Breast epithelium (tissue), 4 donors: Measurements from ENCODE around the gene CRHBP. TPM values are rescaled to one million over a fixed set of nuclear protein-coding genes. Genes with fewer than 3 reads are reported as not detected.

Source experiments
- DNase-seq, 2 donors: peaks; one replicate each; pipeline ENCODE4 v3.0.0-alpha.2; 2019; ENCODE audit warnings: low spot score in 2 of 2
- H3K27ac ChIP-seq, 2 donors: fragments of 200-600 bp; sonication (generic) in 1 of 2; one replicate each; pipeline ENCODE4 v1.5.1; 2016 to 2019; ENCODE audit warnings: mild to moderate bottlenecking in 1 of 2
- H3K27me3 ChIP-seq, 2 donors: fragments of 200-600 bp; sonication (generic) in 1 of 2; one replicate each; pipeline versions ENCODE4 v1.5.1 to v1.6.0; 2017 to 2019; ENCODE audit warnings: control low read depth in 1 of 2, mild to moderate bottlenecking in 1 of 2
- H3K36me3 ChIP-seq: fragments of 200-600 bp; one replicate; pipeline ENCODE4 v1.5.1; 2019
- H3K4me1 ChIP-seq, 2 donors: fragments of 200-600 bp; sonication (generic); one replicate each; pipeline ENCODE4 v1.5.1; 2016 to 2019; ENCODE audit warnings: control low read depth in 1 of 2
- H3K4me3 ChIP-seq, 3 donors: fragments of 200-600 bp; sonication (generic); 1 replicate in 2 of 3; 2 replicates in 1 of 3; pipeline ENCODE4 v1.5.1; 2016 to 2019; ENCODE audit warnings: mild to moderate bottlenecking in 3 of 3, moderate library complexity in 2 of 3
- H3K9me3 ChIP-seq, 2 donors: fragments of 200-600 bp; sonication (generic) in 1 of 2; one replicate each; pipeline ENCODE4 v1.5.1; 2016 to 2019; ENCODE audit warnings: control low read depth in 1 of 2
- POLR2A ChIP-seq: fragments of 450-650 bp; IDR thresholded peaks from one replicate; pipeline ENCODE4 v1.6.1; 2016; ENCODE audit warnings: antibody characterized with exemption, mild to moderate bottlenecking, moderate library complexity
- POLR2AphosphoS5 ChIP-seq, 3 donors: sonication (generic); formaldehyde crosslinking; IDR thresholded peaks; one replicate each; pipeline ENCODE4 v1.6.1; 2017; ENCODE audit warnings: antibody characterized with exemption in 3 of 3
- intact Hi-C: fragments of 100-400 bp; cut with DNase I; formaldehyde crosslinking; loops from one replicate; pipeline ENCODE4 v1.15.1; 2023; ENCODE audit warnings: low total_unique reads
- total RNA-seq, 3 donors: library from RNA; depleted of rRNA; stranded (reverse); fragments of >200 nt; gene quantifications; one replicate each; pipeline ENCODE4 v1.1.0, GENCODE V29; 2016
- TF ChIP-seq, protein P1 (sequence below), 3 donors: fragments of 450-650 bp; IDR thresholded peaks; one replicate each; pipeline ENCODE4 v1.5.1; 2016 to 2017; ENCODE audit warnings: antibody characterized with exemption in 3 of 3, mild to moderate bottlenecking in 3 of 3, moderate library complexity in 3 of 3

Gene CRHBP
- total RNA-seq, 3 donors from 2014 or later, result 0.73 to 5.1 (median 2.3) TPM

DNA sequence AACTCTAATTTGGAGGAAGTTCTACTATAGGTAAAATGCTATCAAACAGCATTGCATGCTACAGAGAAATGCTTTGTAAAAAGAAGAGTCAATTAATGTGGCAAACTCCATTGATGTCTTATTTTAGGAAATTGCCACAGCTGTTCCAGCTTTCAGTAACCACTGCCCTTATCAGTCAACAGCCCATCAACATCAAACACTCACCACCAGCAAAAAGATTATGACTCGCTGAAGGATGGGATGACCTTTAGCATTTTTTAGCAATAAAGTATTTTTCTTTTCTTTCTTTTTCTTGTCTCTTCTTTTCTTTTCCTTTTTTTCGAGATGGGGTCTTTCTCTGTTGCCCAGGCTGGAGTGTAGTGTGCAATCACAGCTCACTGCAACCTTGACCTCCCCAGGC lies 26.0 kb downstream of the CRHBP start:
- intact Hi-C loops, result no loop called here
- no peak overlapping the region for H3K27ac ChIP-seq
- no peak for DNase-seq
- no peaks in the 10 kb centered on the region for H3K4me1 ChIP-seq
- no peaks in the 10 kb centered on the region for H3K36me3 ChIP-seq
- no peaks in the 10 kb centered on the region for H3K27me3 ChIP-seq
- no peak overlapping the region for H3K4me3 ChIP-seq
- TF ChIP-seq POLR2AphosphoS5 (IDR thresholded peaks at IDR 0.05) (no peak), POLR2A (no peak)
- TF ChIP-seq, protein P1, sequence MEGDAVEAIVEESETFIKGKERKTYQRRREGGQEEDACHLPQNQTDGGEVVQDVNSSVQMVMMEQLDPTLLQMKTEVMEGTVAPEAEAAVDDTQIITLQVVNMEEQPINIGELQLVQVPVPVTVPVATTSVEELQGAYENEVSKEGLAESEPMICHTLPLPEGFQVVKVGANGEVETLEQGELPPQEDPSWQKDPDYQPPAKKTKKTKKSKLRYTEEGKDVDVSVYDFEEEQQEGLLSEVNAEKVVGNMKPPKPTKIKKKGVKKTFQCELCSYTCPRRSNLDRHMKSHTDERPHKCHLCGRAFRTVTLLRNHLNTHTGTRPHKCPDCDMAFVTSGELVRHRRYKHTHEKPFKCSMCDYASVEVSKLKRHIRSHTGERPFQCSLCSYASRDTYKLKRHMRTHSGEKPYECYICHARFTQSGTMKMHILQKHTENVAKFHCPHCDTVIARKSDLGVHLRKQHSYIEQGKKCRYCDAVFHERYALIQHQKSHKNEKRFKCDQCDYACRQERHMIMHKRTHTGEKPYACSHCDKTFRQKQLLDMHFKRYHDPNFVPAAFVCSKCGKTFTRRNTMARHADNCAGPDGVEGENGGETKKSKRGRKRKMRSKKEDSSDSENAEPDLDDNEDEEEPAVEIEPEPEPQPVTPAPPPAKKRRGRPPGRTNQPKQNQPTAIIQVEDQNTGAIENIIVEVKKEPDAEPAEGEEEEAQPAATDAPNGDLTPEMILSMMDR (IDR thresholded peaks at IDR 0.05), result no peak
- no peaks in the 10 kb centered on the region for H3K9me3 ChIP-seq

DNA sequence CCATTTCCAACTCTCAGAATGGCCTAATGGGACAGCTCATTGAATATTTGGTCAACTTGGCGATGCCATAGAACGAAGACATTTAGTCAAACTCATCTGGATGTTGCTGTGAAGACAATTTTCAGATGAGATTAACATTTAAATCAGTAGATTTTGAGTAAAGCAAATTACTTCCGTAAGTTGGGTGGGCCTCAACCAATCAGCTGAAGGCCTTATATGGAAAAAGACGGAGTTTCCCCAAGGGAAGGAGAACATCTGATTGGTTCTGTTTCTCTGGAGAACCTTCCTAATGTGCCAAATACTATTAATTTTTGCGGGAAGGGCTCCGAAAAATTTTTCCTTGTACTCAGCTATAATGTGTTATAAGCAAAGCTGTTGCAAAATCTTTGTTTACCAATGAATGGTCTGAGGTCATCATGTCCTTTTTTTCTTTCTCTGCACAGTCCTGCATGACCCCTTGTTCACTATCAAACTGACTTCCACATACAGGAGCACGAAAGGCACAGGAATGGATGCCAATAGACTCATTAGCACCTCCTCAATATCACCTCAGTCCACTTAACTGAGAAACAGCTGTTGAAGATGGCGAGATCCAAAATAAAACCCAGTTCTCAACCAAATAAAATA lies 27.8 kb downstream of the CRHBP start:
- Histone ChIP-seq H3K4me3 (no peak overlapping the region), H3K4me1 (no peaks in the 10 kb centered on the region)
- intact Hi-C loops, result no loop called here

DNA sequence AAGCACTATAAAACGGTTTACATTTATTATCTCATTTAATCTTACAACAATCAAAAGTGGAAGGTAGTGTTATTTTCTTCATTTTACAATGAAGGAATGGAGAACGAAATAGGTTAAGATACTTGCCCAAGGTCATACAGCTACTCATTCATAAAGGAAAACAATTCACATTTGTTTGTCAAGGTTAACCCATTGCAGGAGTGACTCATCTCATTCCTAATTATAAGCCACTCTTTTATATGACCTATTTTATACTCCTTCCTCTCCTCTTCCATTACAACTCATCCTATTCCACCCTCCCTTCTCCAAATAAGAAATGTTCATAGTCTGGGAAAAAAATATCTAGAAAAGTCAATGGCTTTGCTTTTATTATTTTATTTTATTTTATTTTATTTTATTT lies 29.6 kb downstream of the CRHBP start:
- TF ChIP-seq, protein P1 (IDR thresholded peaks at IDR 0.05), result no peak
- no peak for TF ChIP-seq POLR2A
- TF ChIP-seq POLR2AphosphoS5 (IDR thresholded peaks at IDR 0.05), result no peak
- Histone ChIP-seq H3K27ac (no peak overlapping the region), H3K4me1 (no peaks in the 10 kb centered on the region), H3K9me3 (no peaks in the 10 kb centered on the region), H3K4me3 (no peak overlapping the region), H3K36me3 (no peaks in the 10 kb centered on the region), H3K27me3 (no peaks in the 10 kb centered on the region)
- intact Hi-C loops, result no loop called here
- DNase-seq, result no peak

More for the DNA sequence above, 27.8 kb downstream of the CRHBP start:
- no peaks in the 10 kb centered on the region for H3K9me3 ChIP-seq
- H3K36me3 ChIP-seq, result no peaks in the 10 kb centered on the region
- H3K27me3 ChIP-seq, result no peaks in the 10 kb centered on the region
- H3K27ac ChIP-seq, result no peak overlapping the region
- TF ChIP-seq, protein P1 (IDR thresholded peaks at IDR 0.05), result no peak
- TF ChIP-seq POLR2AphosphoS5 (IDR thresholded peaks at IDR 0.05) (no peak), POLR2A (no peak)
- DNase-seq, result no peak

DNA sequence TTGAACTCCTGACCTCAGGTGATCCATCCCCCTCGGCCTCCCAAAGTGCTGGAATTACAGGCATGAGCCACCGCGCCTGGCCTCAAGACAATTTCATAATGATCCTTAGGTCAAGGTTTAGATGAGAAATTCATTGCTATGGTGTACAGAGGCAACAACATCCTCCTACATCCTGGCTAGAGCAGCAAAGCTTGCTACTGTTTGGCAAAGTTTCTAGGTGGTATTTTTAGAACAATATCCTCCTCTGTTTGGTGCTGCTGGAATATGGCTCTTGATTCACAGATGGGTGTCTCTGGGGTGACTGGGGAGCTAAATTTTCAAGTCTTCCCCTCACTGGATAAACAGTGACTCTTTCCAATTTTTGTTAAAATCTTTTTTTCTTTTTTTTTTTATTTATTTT lies 30.6 kb downstream of the CRHBP start:
- H3K9me3 ChIP-seq, result no peaks in the 10 kb centered on the region
- no peak overlapping the region for H3K27ac ChIP-seq
- intact Hi-C loops, result no loop called here
- no peak overlapping the region for H3K4me3 ChIP-seq
- no peaks in the 10 kb centered on the region for H3K4me1 ChIP-seq
- H3K36me3 ChIP-seq, result no peaks in the 10 kb centered on the region
- H3K27me3 ChIP-seq, result no peaks in the 10 kb centered on the region
- TF ChIP-seq, protein P1 (IDR thresholded peaks at IDR 0.05), result no peak
- TF ChIP-seq POLR2A, result no peak
- TF ChIP-seq POLR2AphosphoS5 (IDR thresholded peaks at IDR 0.05), result no peak
- no peak for DNase-seq

- H3K27me3 ChIP-seq, result no peaks in the 10 kb centered on the region
- H3K27ac ChIP-seq, result no peak overlapping the region
- intact Hi-C loops, result no loop called here
- no peak for TF ChIP-seq POLR2A
- TF ChIP-seq, protein P1 (IDR thresholded peaks at IDR 0.05), result no peak
- no peak for TF ChIP-seq POLR2AphosphoS5 (IDR thresholded peaks at IDR 0.05)
- H3K36me3 ChIP-seq, result no peaks in the 10 kb centered on the region
- no peaks in the 10 kb centered on the region for H3K9me3 ChIP-seq
- DNase-seq, result no peak
- H3K4me3 ChIP-seq, result no peak overlapping the region
- H3K4me1 ChIP-seq, result no peaks in the 10 kb centered on the region
Measured at GRCh38 chr5:76986825-76987526, 34.1 kb downstream of the CRHBP start.
